Transverse colon (tissue), 4 donors: ENCODE data around the gene CDH26. TPM values are rescaled to one million over a fixed set of nuclear protein-coding genes. Genes with fewer than 3 reads are reported as not detected.

Experiments
- DNase-seq: peaks from one replicate; pipeline ENCODE4 v3.0.0-alpha.2; 2019
- H3K27ac ChIP-seq, 4 donors: fragments of 200-600 bp; sonication (generic); 2 replicates each; pipeline ENCODE4 v1.5.1; 2016 to 2018; ENCODE audit warnings: inconsistent platforms in 4 of 4
- H3K27me3 ChIP-seq: fragments of 200-600 bp; sonication (generic); 2 replicates; pipeline ENCODE4 v1.5.1; 2017; ENCODE audit warnings: inconsistent platforms
- H3K36me3 ChIP-seq, 4 donors: fragments of 200-600 bp; sonication (generic); 2 replicates each; pipeline ENCODE4 v1.5.1; 2017 to 2019; ENCODE audit warnings: inconsistent platforms in 4 of 4
- H3K4me1 ChIP-seq, 4 donors: fragments of 200-600 bp; sonication (generic); 2 replicates each; pipeline ENCODE4 v1.5.1; 2017 to 2020; ENCODE audit warnings: inconsistent platforms in 4 of 4
- H3K4me3 ChIP-seq, 4 donors: fragments of 200-600 bp; sonication (generic); 1 replicate in 1 of 4; 2 replicates in 3 of 4; pipeline versions ENCODE4 v1.5.1 to v1.6.1; 2017 to 2019; ENCODE audit warnings: inconsistent platforms in 4 of 4
- H3K9me3 ChIP-seq, 2 donors: fragments of 200-600 bp; sonication (generic); 2 replicates each; pipeline ENCODE4 v1.5.1; 2017 to 2019; ENCODE audit warnings: inconsistent platforms in 2 of 2
- CTCF ChIP-seq, 5 experiments: fragments of 200-600 bp in 3 of 5; fragments of 450-650 bp in 2 of 5; sonication (generic) in 3 of 5; IDR thresholded peaks; 1 replicate in 2 of 5; 2 replicates in 3 of 5; pipeline ENCODE4 v1.5.1; 2016 to 2017; ENCODE audit warnings: antibody characterized with exemption in 5 of 5, inconsistent platforms in 3 of 5, mild to moderate bottlenecking in 2 of 5, moderate library complexity in 1 of 5
- EP300 ChIP-seq: sonication (generic); formaldehyde crosslinking; IDR thresholded peaks from one replicate; pipeline ENCODE4 v1.6.1; 2017; ENCODE audit warnings: antibody characterized with exemption, low read depth
- POLR2A ChIP-seq: fragments of 450-650 bp; IDR thresholded peaks from one replicate; pipeline ENCODE4 v1.6.1; 2016; ENCODE audit warnings: antibody characterized with exemption, mild to moderate bottlenecking, moderate library complexity
- POLR2AphosphoS5 ChIP-seq, 3 donors: sonication (generic); formaldehyde crosslinking; IDR thresholded peaks; one replicate each; pipeline ENCODE4 v1.6.1; 2016; ENCODE audit warnings: antibody characterized with exemption in 3 of 3
- WGBS, 2 donors: methylation state at CpG; one replicate each; pipeline ENCODE4 v1.1.5; 2018; ENCODE audit warnings: low coverage in 1 of 2; 5-methylcytosine and 5-hydroxymethylcytosine counted together
- in situ Hi-C, 4 donors: fragments of 200-750 bp; cut with MboI; loops; one replicate each; pipeline versions ENCODE4 v1.15.0 to v1.15.1; 2017; ENCODE audit warnings: low sequenced_read_pairs in 3 of 4, low pct_ligation_motif_present in 1 of 4, low pct_unique_long_range_greater_than_20kb in 1 of 4
- intact Hi-C: fragments of 100-400 bp; cut with DNase I; formaldehyde crosslinking; loops from one replicate; pipeline ENCODE4 v1.15.1; 2023; ENCODE audit warnings: low total_unique reads
- total RNA-seq, 4 donors: library from RNA; depleted of rRNA; stranded (reverse); fragments of >200 nt; gene quantifications; one replicate each; pipeline ENCODE4 v1.1.0, GENCODE V29; 2016

CDH26 gene
- total RNA-seq, 4 donors from 2014 or later: 1.4 to 1.9 TPM; not detected in 2

GRCh38 chr20:59966428-59966827 lies 8.2 kb downstream of the CDH26 start:
- intact Hi-C loops: no loop called here
- no peaks in the 10 kb centered on the region for H3K36me3 ChIP-seq
- peaks cover 0 to 3% (median 0%) of the 10 kb centered on the region in 4 donors for H3K4me1 ChIP-seq
- in situ Hi-C loops: no loop called here
- H3K9me3 ChIP-seq: no peaks in the 10 kb centered on the region
- H3K27ac ChIP-seq: no peak overlapping the region
- no peak for DNase-seq
- no peaks in the 10 kb centered on the region for H3K27me3 ChIP-seq
- 77 to 79% methylated on average over 3 of the region's 3 CpGs for WGBS, 2 donors
- H3K4me3 ChIP-seq: no peak overlapping the region
- no peak for TF ChIP-seq POLR2AphosphoS5 (IDR thresholded peaks at IDR 0.05)
- TF ChIP-seq POLR2A: no peak
- TF ChIP-seq EP300: no peak
- no peak for TF ChIP-seq CTCF (IDR thresholded peaks at IDR 0.05)

- no peak for TF ChIP-seq POLR2A
- TF ChIP-seq POLR2AphosphoS5 (IDR thresholded peaks at IDR 0.05): no peak
- TF ChIP-seq EP300: no peak
- TF ChIP-seq CTCF (IDR thresholded peaks at IDR 0.05): no peak
- Histone ChIP-seq H3K4me3 (no peak overlapping the region), H3K9me3 (no peaks in the 10 kb centered on the region), H3K4me1 (peaks cover 0 to 5% (median 2%) of the 10 kb centered on the region in 4 donors), H3K27ac (no peak overlapping the region), H3K27me3 (no peaks in the 10 kb centered on the region), H3K36me3 (no peaks in the 10 kb centered on the region)
- 71 to 81% methylated on average over 1 of the region's 1 CpG for WGBS, 2 donors
- intact Hi-C loops: no loop called here
- DNase-seq: no peak
- in situ Hi-C loops: no loop called here
Measured at GRCh38 chr20:59971428-59971827, 13.2 kb downstream of the CDH26 start.

- peaks cover 0 to 5% (median 2%) of the 10 kb centered on the region in 4 donors for H3K4me1 ChIP-seq
- intact Hi-C loops (no loop called here), in situ Hi-C loops (no loop called here)
- WGBS, 2 donors: 58 to 63% methylated on average over 12 of the region's 12 CpGs
- no peak for DNase-seq
- no peaks in the 10 kb centered on the region for H3K27me3 ChIP-seq
- H3K36me3 ChIP-seq: no peaks in the 10 kb centered on the region
- H3K9me3 ChIP-seq: no peaks in the 10 kb centered on the region
- TF ChIP-seq POLR2A (no peak), POLR2AphosphoS5 (IDR thresholded peaks at IDR 0.05) (no peak), CTCF (IDR thresholded peaks at IDR 0.05) (no peak), EP300 (no peak)
- no peak overlapping the region for H3K27ac ChIP-seq
- H3K4me3 ChIP-seq: no peak overlapping the region
Measured at GRCh38 chr20:59972037-59972801, 14.0 kb downstream of the CDH26 start.

- peaks cover 0 to 5% (median 0%) of the 10 kb centered on the region in 4 donors for H3K4me1 ChIP-seq
- H3K27ac ChIP-seq: no peak overlapping the region
- H3K4me3 ChIP-seq: no peak overlapping the region
- DNase-seq: no peak
- intact Hi-C loops: no loop called here
- in situ Hi-C loops: no loop called here
- no peaks in the 10 kb centered on the region for H3K36me3 ChIP-seq
- WGBS, 2 donors: 51 to 61% methylated on average over 5 to 6 of the region's 6 CpGs
- H3K9me3 ChIP-seq: no peaks in the 10 kb centered on the region
- no peaks in the 10 kb centered on the region for H3K27me3 ChIP-seq
- TF ChIP-seq POLR2A: no peak
- TF ChIP-seq EP300: no peak
- TF ChIP-seq POLR2AphosphoS5 (IDR thresholded peaks at IDR 0.05): no peak
- no peak for TF ChIP-seq CTCF (IDR thresholded peaks at IDR 0.05)
Measured at GRCh38 chr20:59976156-59976782, 18.0 kb downstream of the CDH26 start.
